PFSK-1 (cell line): ENCODE data around the gene VPS41.

Experiments used
- FOXP2 ChIP-seq: optimal IDR thresholded peaks from 2 replicates; pipeline ENCODE3; 2011; ENCODE audit warnings: borderline replicate concordance, control low read depth, inconsistent platforms; ENCODE audit not compliant: insufficient read depth; ENCODE audit errors: extremely low read length, extremely low read depth
- POLR2AphosphoS5 ChIP-seq: IDR thresholded peaks from 2 replicates; pipeline ENCODE4 v1.6.1; 2012; ENCODE audit warnings: low read depth, mild to moderate bottlenecking, control low read depth, low read length, moderate library complexity
- REST ChIP-seq, 2 experiments: IDR thresholded peaks; 2 replicates each; pipeline versions ENCODE4 v1.6.1 to v1.8.0; 2011 to 2012; ENCODE audit warnings: low read depth in 2 of 2, low read length in 2 of 2, control low read depth in 1 of 2, inconsistent platforms in 1 of 2, mild to moderate bottlenecking in 1 of 2, moderate library complexity in 1 of 2; ENCODE audit not compliant: insufficient read depth in 1 of 2
- SIN3A ChIP-seq: IDR thresholded peaks from 2 replicates; pipeline ENCODE4 v1.6.1; 2012; ENCODE audit warnings: mild to moderate bottlenecking, low read length, moderate library complexity, borderline replicate concordance; ENCODE audit not compliant: insufficient read depth
- TAF1 ChIP-seq: IDR thresholded peaks from 2 replicates; pipeline ENCODE4 v1.6.1; 2012; ENCODE audit warnings: low read length, control low read depth, borderline replicate concordance; ENCODE audit not compliant: insufficient read depth

Gene VPS41

GRCh38 chr7:38863601-38864291 is 45.2 kb downstream of the VPS41 start:
- TF ChIP-seq FOXP2 (no peak), TAF1 (no peak), REST (IDR thresholded peaks at IDR 0.05; ENCODE audit: insufficient read depth in 1 of 2, low read depth in 2 of 2, low read length in 2 of 2) (no peak), POLR2AphosphoS5 (no peak), SIN3A (no peak)

GRCh38 chr7:38862666-38863065 is 46.3 kb downstream of the VPS41 start:
- TF ChIP-seq FOXP2: no peak
- TF ChIP-seq TAF1: no peak
- no peak for TF ChIP-seq SIN3A
- TF ChIP-seq REST (IDR thresholded peaks at IDR 0.05; ENCODE audit: insufficient read depth in 1 of 2, low read depth in 2 of 2, low read length in 2 of 2): no peak
- no peak for TF ChIP-seq POLR2AphosphoS5

GRCh38 chr7:38858259-38858884 is 50.6 kb downstream of the VPS41 start:
- TF ChIP-seq TAF1: no peak
- no peak for TF ChIP-seq POLR2AphosphoS5
- no peak for TF ChIP-seq FOXP2
- no peak for TF ChIP-seq SIN3A
- TF ChIP-seq REST (IDR thresholded peaks at IDR 0.05; ENCODE audit: insufficient read depth in 1 of 2, low read depth in 2 of 2, low read length in 2 of 2): no peak

GRCh38 chr7:38855867-38856266 is 53.1 kb downstream of the VPS41 start:
- TF ChIP-seq FOXP2 (no peak), TAF1 (no peak), REST (IDR thresholded peaks at IDR 0.05; ENCODE audit: insufficient read depth in 1 of 2, low read depth in 2 of 2, low read length in 2 of 2) (no peak)

GRCh38 chr7:38855386-38855785 is 53.6 kb downstream of the VPS41 start:
- TF ChIP-seq REST (IDR thresholded peaks at IDR 0.05; ENCODE audit: insufficient read depth in 1 of 2, low read depth in 2 of 2, low read length in 2 of 2) (no peak), SIN3A (no peak), POLR2AphosphoS5 (no peak), TAF1 (no peak), FOXP2 (no peak)
